Measurements from ENCODE around the gene SIL1.

The SIL1 gene

DNA sequence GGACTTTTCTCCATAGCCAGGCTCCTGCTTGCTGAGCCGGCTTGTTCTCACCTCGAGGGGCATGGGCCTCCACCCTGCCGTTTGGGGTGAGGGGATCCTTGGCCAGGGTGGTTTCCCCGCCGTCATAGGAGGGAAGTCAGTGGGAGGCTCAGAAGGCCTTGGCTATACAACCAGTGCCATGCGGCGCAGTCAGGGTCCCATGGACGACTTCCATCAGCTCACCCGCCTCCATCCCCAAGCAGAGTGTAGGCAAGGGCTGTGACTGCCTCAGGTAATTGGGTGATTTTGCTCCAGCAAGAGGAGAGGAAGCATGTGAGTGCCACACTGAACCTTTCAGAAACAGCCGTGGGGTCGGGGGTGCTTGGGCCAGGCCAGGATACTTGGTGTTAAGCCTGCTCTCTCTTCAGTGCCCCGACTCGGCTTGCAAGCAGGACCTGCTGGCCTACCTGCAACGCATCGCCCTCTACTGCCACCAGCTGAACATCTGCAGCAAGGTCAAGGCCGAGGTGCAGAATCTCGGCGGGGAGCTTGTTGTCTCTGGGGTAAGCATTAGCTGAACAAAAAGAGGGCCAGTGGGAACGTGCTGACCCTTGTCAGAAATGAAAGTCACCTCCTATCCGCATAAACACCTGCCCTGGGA is 265.9 kb downstream of the SIL1 start:
- peaks cover 15% of the 10 kb centered on the region for H3K36me3 ChIP-seq (ENCODE audit: control insufficient read depth, insufficient read depth, low read length)
- no CpG with 5 or more reads among the region's 20 CpGs for WGBS (ENCODE audit: extremely low coverage, insufficient coverage, low lambda C conversion rate)

GRCh38 chr5:138930371-138931097 is 267.6 kb downstream of the SIL1 start:
- no peak overlapping the region for H2BK15ac ChIP-seq (replicated peaks; ENCODE audit: low read depth)
- no peak overlapping the region for H3K4me3 ChIP-seq (ENCODE audit: low read length)
- H3K4me1 ChIP-seq (ENCODE audit: control insufficient read depth, low read depth, low read length): no peaks in the 10 kb centered on the region
- H2AK5ac ChIP-seq (ENCODE audit: low read length): no peak overlapping the region
- H3K9ac ChIP-seq (ENCODE audit: low read length): no peak overlapping the region
- H3K56ac ChIP-seq (ENCODE audit: low read length): no peak overlapping the region
- H3K27ac ChIP-seq (ENCODE audit: low read depth, low read length): no peak overlapping the region
- DNase-seq: no peak
- no CpG with 5 or more reads among the region's 10 CpGs for WGBS (ENCODE audit: extremely low coverage, insufficient coverage, low lambda C conversion rate)
- H3K79me1 ChIP-seq (ENCODE audit: low read length): peaks cover 2% of the 10 kb centered on the region
- no peak overlapping the region for H4K5ac ChIP-seq (ENCODE audit: low read length)
- no peak overlapping the region for H3K18ac ChIP-seq (ENCODE audit: low read length)
- no peak overlapping the region for H2BK120ac ChIP-seq (ENCODE audit: low read depth, low read length)
- no peak overlapping the region for H4K8ac ChIP-seq (ENCODE audit: low read depth, low read length)
- no peak overlapping the region for H3K4ac ChIP-seq (ENCODE audit: low read depth, low read length)
- no peak overlapping the region for H2BK5ac ChIP-seq (ENCODE audit: low read length)
- H3K27me3 ChIP-seq (ENCODE audit: insufficient read depth, low read length, poor library complexity): no peaks in the 10 kb centered on the region
- H3K36me3 ChIP-seq (ENCODE audit: control insufficient read depth, insufficient read depth, low read length): peaks cover 19% of the 10 kb centered on the region
- H3K4me2 ChIP-seq (ENCODE audit: low read length): no peak overlapping the region
- H3K23ac ChIP-seq (ENCODE audit: low read length): no peak overlapping the region
- no peaks in the 10 kb centered on the region for H3K79me2 ChIP-seq (ENCODE audit: control insufficient read depth, insufficient read depth, low read length)

More for the DNA sequence above, 265.9 kb downstream of the SIL1 start:
- Histone ChIP-seq H3K56ac (ENCODE audit: low read length) (no peak overlapping the region), H2BK120ac (ENCODE audit: low read depth, low read length) (no peak overlapping the region), H2AK5ac (ENCODE audit: low read length) (no peak overlapping the region), H3K18ac (ENCODE audit: low read length) (no peak overlapping the region), H4K8ac (ENCODE audit: low read depth, low read length) (no peak overlapping the region), H3K79me1 (ENCODE audit: low read length) (peaks cover 2% of the 10 kb centered on the region), H3K9ac (ENCODE audit: low read length) (no peak overlapping the region), H3K4me2 (ENCODE audit: low read length) (no peak overlapping the region), H2BK15ac (replicated peaks; ENCODE audit: low read depth) (no peak overlapping the region), H3K27me3 (ENCODE audit: insufficient read depth, low read length, poor library complexity) (no peaks in the 10 kb centered on the region), H3K4me3 (ENCODE audit: low read length) (no peak overlapping the region), H3K79me2 (ENCODE audit: control insufficient read depth, insufficient read depth, low read length) (no peaks in the 10 kb centered on the region), H3K27ac (ENCODE audit: low read depth, low read length) (no peak overlapping the region), H3K23ac (ENCODE audit: low read length) (no peak overlapping the region), H3K4me1 (ENCODE audit: control insufficient read depth, low read depth, low read length) (no peaks in the 10 kb centered on the region), H3K4ac (ENCODE audit: low read depth, low read length) (no peak overlapping the region), H4K5ac (ENCODE audit: low read length) (no peak overlapping the region), H2BK5ac (ENCODE audit: low read length) (no peak overlapping the region)
- DNase-seq: peak; percentile 73

DNA sequence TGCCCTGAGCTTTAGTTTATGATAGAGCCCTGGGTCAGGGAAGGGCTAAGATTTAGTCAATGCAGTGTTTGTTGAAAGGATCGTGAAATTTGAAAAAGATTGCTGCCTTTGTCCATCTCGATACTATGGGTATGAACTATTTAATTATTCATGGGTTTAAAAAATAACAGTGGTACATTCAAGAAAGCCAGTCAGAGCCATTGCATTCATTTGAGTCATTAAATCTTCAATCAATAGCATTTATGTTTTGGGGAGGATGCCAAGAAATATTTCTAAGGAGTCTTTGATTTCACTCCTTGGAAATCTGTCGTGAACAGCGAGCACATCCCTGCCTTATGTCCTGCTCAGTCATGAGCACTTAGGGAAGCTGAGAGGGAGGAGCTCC is 268.6 kb downstream of the SIL1 start:
- Histone ChIP-seq H2BK5ac (ENCODE audit: low read length) (no peak overlapping the region), H3K4me1 (ENCODE audit: control insufficient read depth, low read depth, low read length) (no peaks in the 10 kb centered on the region), H2BK120ac (ENCODE audit: low read depth, low read length) (no peak overlapping the region), H3K4me2 (ENCODE audit: low read length) (no peak overlapping the region), H3K79me1 (ENCODE audit: low read length) (peaks cover 2% of the 10 kb centered on the region), H3K56ac (ENCODE audit: low read length) (no peak overlapping the region), H2BK15ac (replicated peaks; ENCODE audit: low read depth) (no peak overlapping the region), H3K36me3 (ENCODE audit: control insufficient read depth, insufficient read depth, low read length) (peaks cover 19% of the 10 kb centered on the region), H3K79me2 (ENCODE audit: control insufficient read depth, insufficient read depth, low read length) (no peaks in the 10 kb centered on the region), H2AK5ac (ENCODE audit: low read length) (no peak overlapping the region), H3K23ac (ENCODE audit: low read length) (no peak overlapping the region), H3K18ac (ENCODE audit: low read length) (no peak overlapping the region), H3K27ac (ENCODE audit: low read depth, low read length) (no peak overlapping the region), H4K8ac (ENCODE audit: low read depth, low read length) (no peak overlapping the region), H3K27me3 (ENCODE audit: insufficient read depth, low read length, poor library complexity) (no peaks in the 10 kb centered on the region), H3K4ac (ENCODE audit: low read depth, low read length) (no peak overlapping the region), H3K9ac (ENCODE audit: low read length) (no peak overlapping the region), H4K5ac (ENCODE audit: low read length) (no peak overlapping the region), H3K4me3 (ENCODE audit: low read length) (no peak overlapping the region)
- no peak for DNase-seq
- no CpG with 5 or more reads among the region's 4 CpGs for WGBS (ENCODE audit: extremely low coverage, insufficient coverage, low lambda C conversion rate)

DNA sequence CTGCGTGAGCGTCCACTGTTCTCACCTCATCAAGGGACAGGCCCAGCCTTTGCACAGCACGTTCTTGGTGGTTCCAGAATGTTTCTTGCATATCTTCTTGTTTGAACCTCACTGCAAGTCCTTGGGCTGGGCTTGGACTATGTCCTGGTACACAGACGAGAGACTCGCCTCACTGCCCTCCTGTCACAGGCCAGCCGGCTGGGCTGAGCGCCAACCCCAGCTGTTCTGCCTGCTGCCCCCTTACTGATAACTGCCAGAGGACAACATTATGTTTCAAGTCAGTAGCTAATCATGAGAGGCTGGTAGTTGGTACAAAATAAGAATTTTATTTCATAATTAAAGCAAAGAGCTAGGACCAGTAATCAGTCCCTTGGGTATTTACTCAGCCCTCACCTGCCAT is 270.2 kb downstream of the SIL1 start:
- DNase-seq: no peak
- Histone ChIP-seq H3K27me3 (ENCODE audit: insufficient read depth, low read length, poor library complexity) (no peaks in the 10 kb centered on the region), H3K9ac (ENCODE audit: low read length) (no peak overlapping the region), H3K36me3 (ENCODE audit: control insufficient read depth, insufficient read depth, low read length) (peaks cover 16% of the 10 kb centered on the region), H3K79me1 (ENCODE audit: low read length) (peaks cover 2% of the 10 kb centered on the region), H3K56ac (ENCODE audit: low read length) (no peak overlapping the region), H3K4me3 (ENCODE audit: low read length) (no peak overlapping the region), H3K4ac (ENCODE audit: low read depth, low read length) (no peak overlapping the region), H3K4me2 (ENCODE audit: low read length) (no peak overlapping the region), H3K23ac (ENCODE audit: low read length) (no peak overlapping the region), H2BK15ac (replicated peaks; ENCODE audit: low read depth) (no peak overlapping the region), H2BK120ac (ENCODE audit: low read depth, low read length) (no peak overlapping the region), H4K5ac (ENCODE audit: low read length) (no peak overlapping the region), H3K27ac (ENCODE audit: low read depth, low read length) (no peak overlapping the region), H3K4me1 (ENCODE audit: control insufficient read depth, low read depth, low read length) (no peaks in the 10 kb centered on the region), H3K79me2 (ENCODE audit: control insufficient read depth, insufficient read depth, low read length) (no peaks in the 10 kb centered on the region), H3K18ac (ENCODE audit: low read length) (no peak overlapping the region), H4K8ac (ENCODE audit: low read depth, low read length) (no peak overlapping the region), H2BK5ac (ENCODE audit: low read length) (no peak overlapping the region), H2AK5ac (ENCODE audit: low read length) (no peak overlapping the region)
- no CpG with 5 or more reads among the region's 7 CpGs for WGBS (ENCODE audit: extremely low coverage, insufficient coverage, low lambda C conversion rate)

DNA sequence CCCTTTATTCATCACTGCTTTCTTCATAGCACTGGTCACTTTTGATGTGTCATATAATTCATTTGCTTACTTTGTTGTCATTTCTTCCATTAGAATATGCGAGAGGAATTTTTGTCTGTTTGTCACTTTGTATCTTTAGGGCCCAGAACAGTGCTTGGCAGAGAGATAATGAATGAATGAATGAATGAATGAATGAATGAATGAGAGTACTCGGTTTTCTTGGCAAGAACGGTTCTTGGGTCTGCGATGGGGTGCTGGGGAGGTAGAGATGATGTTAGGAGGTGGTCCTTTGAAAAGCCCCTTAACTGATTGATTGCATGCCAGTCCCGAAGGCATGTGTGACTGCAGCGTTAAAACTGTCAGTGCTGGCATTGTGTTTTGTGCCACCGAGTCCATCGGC is 270.6 kb downstream of the SIL1 start:
- Histone ChIP-seq H3K27ac (ENCODE audit: low read depth, low read length) (no peak overlapping the region), H3K79me2 (ENCODE audit: control insufficient read depth, insufficient read depth, low read length) (no peaks in the 10 kb centered on the region), H2BK15ac (replicated peaks; ENCODE audit: low read depth) (no peak overlapping the region), H2BK120ac (ENCODE audit: low read depth, low read length) (no peak overlapping the region), H3K4me3 (ENCODE audit: low read length) (no peak overlapping the region), H3K56ac (ENCODE audit: low read length) (no peak overlapping the region), H3K36me3 (ENCODE audit: control insufficient read depth, insufficient read depth, low read length) (peaks cover 16% of the 10 kb centered on the region), H3K4ac (ENCODE audit: low read depth, low read length) (no peak overlapping the region), H3K9ac (ENCODE audit: low read length) (no peak overlapping the region), H4K8ac (ENCODE audit: low read depth, low read length) (no peak overlapping the region), H3K23ac (ENCODE audit: low read length) (no peak overlapping the region), H2BK5ac (ENCODE audit: low read length) (no peak overlapping the region), H3K79me1 (ENCODE audit: low read length) (peaks cover 2% of the 10 kb centered on the region), H3K27me3 (ENCODE audit: insufficient read depth, low read length, poor library complexity) (no peaks in the 10 kb centered on the region), H2AK5ac (ENCODE audit: low read length) (no peak overlapping the region), H3K18ac (ENCODE audit: low read length) (no peak overlapping the region), H4K5ac (ENCODE audit: low read length) (no peak overlapping the region), H3K4me2 (ENCODE audit: low read length) (no peak overlapping the region), H3K4me1 (ENCODE audit: control insufficient read depth, low read depth, low read length) (no peaks in the 10 kb centered on the region)
- no peak for DNase-seq
- no CpG with 5 or more reads among the region's 8 CpGs for WGBS (ENCODE audit: extremely low coverage, insufficient coverage, low lambda C conversion rate)

All from mesendoderm (in vitro differentiated cells).